GM23338 (cell line): Measurements from ENCODE around the gene HOXB4. TPM values are rescaled to one million over a fixed set of nuclear protein-coding genes. Genes with fewer than 3 reads are reported as not detected.

Experiments
- ATAC-seq: fragments of 200-7000 bp; cut with Tn5 transposase; 3 replicates; pipeline ENCODE4 v1.9.1; 2020
- DNase-seq: peaks from one replicate; pipeline ENCODE4 v3.0.0-alpha.2; 2015; ENCODE audit warnings: low spot score
- H2AFZ ChIP-seq: fragments of 200-600 bp; sonication (generic); 2 replicates; pipeline ENCODE4 v1.8.0; 2016; ENCODE audit warnings: antibody characterized with exemption, mild to moderate bottlenecking, moderate library complexity
- H3F3A ChIP-seq: fragments of 200-600 bp; sonication (generic); replicated peaks from 2 replicates; pipeline ENCODE4 v1.8.0; 2017; ENCODE audit warnings: antibody characterized with exemption, mixed run types, low read depth
- H3K27ac ChIP-seq: fragments of 200-600 bp; sonication (generic); 2 replicates; pipeline ENCODE4 v1.6.1; 2016; ENCODE audit warnings: low read depth
- H3K27me3 ChIP-seq: fragments of 200-600 bp; sonication (generic); 2 replicates; pipeline ENCODE4 v1.8.0; 2016; ENCODE audit warnings: mild to moderate bottlenecking, mixed run types, moderate library complexity; ENCODE audit not compliant: insufficient read depth
- H3K36me3 ChIP-seq: fragments of 200-600 bp; sonication (generic); 2 replicates; pipeline ENCODE4 v1.8.0; 2016; ENCODE audit warnings: mild to moderate bottlenecking; ENCODE audit not compliant: insufficient read depth
- H3K4me1 ChIP-seq: fragments of 200-600 bp; sonication (generic); 2 replicates; pipeline ENCODE4 v1.8.0; 2016; ENCODE audit warnings: mild to moderate bottlenecking, moderate library complexity; ENCODE audit not compliant: insufficient read depth
- H3K4me2 ChIP-seq: fragments of 200-600 bp; sonication (generic); 2 replicates; pipeline ENCODE4 v1.7.1; 2017; ENCODE audit warnings: mixed run types
- H3K4me3 ChIP-seq: fragments of 200-600 bp; sonication (generic); 2 replicates; pipeline ENCODE4 v1.6.1; 2016; ENCODE audit warnings: mixed run types
- H3K79me2 ChIP-seq: fragments of 200-600 bp; sonication (generic); replicated peaks from 2 replicates; pipeline ENCODE4 v1.8.0; 2017; ENCODE audit warnings: mild to moderate bottlenecking; ENCODE audit not compliant: insufficient read depth
- H3K9me2 ChIP-seq: fragments of 200-600 bp; sonication (generic); 2 replicates; pipeline ENCODE4 v1.8.0; 2017; ENCODE audit not compliant: insufficient read depth
- H4K20me1 ChIP-seq: fragments of 200-600 bp; sonication (generic); replicated peaks from 2 replicates; pipeline ENCODE4 v1.8.0; 2017; ENCODE audit warnings: mild to moderate bottlenecking; ENCODE audit not compliant: insufficient read depth
- H3K27ac Mint-ChIP-seq: 2 replicates; pipeline ENCODE4 v1.8.0; 2020; ENCODE audit warnings: inconsistent platforms, mild to moderate bottlenecking, moderate library complexity, mixed read lengths
- H3K27me3 Mint-ChIP-seq: 3 replicates; pipeline ENCODE4 v1.8.0; 2022; ENCODE audit warnings: low read depth, mild to moderate bottlenecking, moderate library complexity, mixed read lengths, inconsistent platforms; ENCODE audit not compliant: insufficient read depth, poor library complexity
- H3K36me3 Mint-ChIP-seq: 3 replicates; pipeline ENCODE4 v1.8.0; 2021; ENCODE audit warnings: low read depth, mild to moderate bottlenecking, inconsistent platforms, moderate library complexity, mixed read lengths
- H3K4me1 Mint-ChIP-seq: 3 replicates; pipeline ENCODE4 v1.8.0; 2020; ENCODE audit warnings: mild to moderate bottlenecking, inconsistent platforms, mixed read lengths
- H3K4me3 Mint-ChIP-seq: 3 replicates; pipeline ENCODE4 v1.8.0; 2021; ENCODE audit warnings: moderate library complexity, mild to moderate bottlenecking, inconsistent platforms, mixed read lengths
- H3K9me3 Mint-ChIP-seq: 3 replicates; pipeline ENCODE4 v1.8.0; 2020; ENCODE audit warnings: moderate library complexity, mild to moderate bottlenecking, inconsistent platforms, mixed read lengths
- EZH2 ChIP-seq: fragments of 200-600 bp; sonication (generic); IDR thresholded peaks from one replicate; pipeline ENCODE4 v1.8.0; 2017; ENCODE audit warnings: antibody characterized with exemption, mild to moderate bottlenecking, low read depth; ENCODE audit not compliant: unreplicated experiment
- STAT1 ChIP-seq: IDR thresholded peaks from one replicate; pipeline ENCODE4 v1.6.1; 2016; ENCODE audit warnings: antibody characterized with exemption; ENCODE audit not compliant: unreplicated experiment
- ZNF331 ChIP-seq: fragments of 250-450 bp; sonication (Bioruptor Pico); IDR thresholded peaks from 2 replicates; pipeline ENCODE4 v1.5.0; 2020; ENCODE audit warnings: low read depth, mild to moderate bottlenecking, moderate library complexity
- polyA plus RNA-seq: library from polyadenylated mRNA; unstranded; fragments of >200 nt; fragmentation: Nextera tagmentation; extraction: Ambion mirVana; gene quantifications from 2 replicates; pipeline ENCODE4 v1.2.1, GENCODE V29; 2016
- total RNA-seq: library from RNA; depleted of rRNA; stranded (reverse); fragments of >200 nt; shearing (Covaris generic); gene quantifications from 2 replicates; pipeline ENCODE4 v1.2.3, GENCODE V29; 2014
- TF ChIP-seq, protein P1 (sequence below): fragments of 250-450 bp; sonication (Bioruptor Pico); IDR thresholded peaks from 2 replicates; pipeline ENCODE4 v1.5.0; 2020; ENCODE audit warnings: mild to moderate bottlenecking, moderate library complexity

Gene HOXB4
- total and polyA plus RNA-seq, 2 experiments from 2014 or later, result not detected

DNA sequence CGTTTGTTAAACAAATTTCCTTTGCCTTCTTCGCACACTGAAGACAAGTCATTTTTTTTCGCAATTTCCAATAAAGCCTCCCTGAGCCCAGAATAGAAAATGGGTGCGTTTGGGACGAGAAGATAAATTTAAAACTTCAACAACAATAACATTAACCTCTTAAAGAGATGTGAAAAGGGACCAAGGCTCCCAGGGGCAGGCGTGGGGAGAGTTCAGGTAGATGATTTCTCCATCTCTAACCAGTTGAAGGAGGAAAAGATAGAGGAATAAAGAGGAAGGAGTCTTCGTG, 1.3 kb upstream of the HOXB4 start (continued):
- TF ChIP-seq, protein P1, sequence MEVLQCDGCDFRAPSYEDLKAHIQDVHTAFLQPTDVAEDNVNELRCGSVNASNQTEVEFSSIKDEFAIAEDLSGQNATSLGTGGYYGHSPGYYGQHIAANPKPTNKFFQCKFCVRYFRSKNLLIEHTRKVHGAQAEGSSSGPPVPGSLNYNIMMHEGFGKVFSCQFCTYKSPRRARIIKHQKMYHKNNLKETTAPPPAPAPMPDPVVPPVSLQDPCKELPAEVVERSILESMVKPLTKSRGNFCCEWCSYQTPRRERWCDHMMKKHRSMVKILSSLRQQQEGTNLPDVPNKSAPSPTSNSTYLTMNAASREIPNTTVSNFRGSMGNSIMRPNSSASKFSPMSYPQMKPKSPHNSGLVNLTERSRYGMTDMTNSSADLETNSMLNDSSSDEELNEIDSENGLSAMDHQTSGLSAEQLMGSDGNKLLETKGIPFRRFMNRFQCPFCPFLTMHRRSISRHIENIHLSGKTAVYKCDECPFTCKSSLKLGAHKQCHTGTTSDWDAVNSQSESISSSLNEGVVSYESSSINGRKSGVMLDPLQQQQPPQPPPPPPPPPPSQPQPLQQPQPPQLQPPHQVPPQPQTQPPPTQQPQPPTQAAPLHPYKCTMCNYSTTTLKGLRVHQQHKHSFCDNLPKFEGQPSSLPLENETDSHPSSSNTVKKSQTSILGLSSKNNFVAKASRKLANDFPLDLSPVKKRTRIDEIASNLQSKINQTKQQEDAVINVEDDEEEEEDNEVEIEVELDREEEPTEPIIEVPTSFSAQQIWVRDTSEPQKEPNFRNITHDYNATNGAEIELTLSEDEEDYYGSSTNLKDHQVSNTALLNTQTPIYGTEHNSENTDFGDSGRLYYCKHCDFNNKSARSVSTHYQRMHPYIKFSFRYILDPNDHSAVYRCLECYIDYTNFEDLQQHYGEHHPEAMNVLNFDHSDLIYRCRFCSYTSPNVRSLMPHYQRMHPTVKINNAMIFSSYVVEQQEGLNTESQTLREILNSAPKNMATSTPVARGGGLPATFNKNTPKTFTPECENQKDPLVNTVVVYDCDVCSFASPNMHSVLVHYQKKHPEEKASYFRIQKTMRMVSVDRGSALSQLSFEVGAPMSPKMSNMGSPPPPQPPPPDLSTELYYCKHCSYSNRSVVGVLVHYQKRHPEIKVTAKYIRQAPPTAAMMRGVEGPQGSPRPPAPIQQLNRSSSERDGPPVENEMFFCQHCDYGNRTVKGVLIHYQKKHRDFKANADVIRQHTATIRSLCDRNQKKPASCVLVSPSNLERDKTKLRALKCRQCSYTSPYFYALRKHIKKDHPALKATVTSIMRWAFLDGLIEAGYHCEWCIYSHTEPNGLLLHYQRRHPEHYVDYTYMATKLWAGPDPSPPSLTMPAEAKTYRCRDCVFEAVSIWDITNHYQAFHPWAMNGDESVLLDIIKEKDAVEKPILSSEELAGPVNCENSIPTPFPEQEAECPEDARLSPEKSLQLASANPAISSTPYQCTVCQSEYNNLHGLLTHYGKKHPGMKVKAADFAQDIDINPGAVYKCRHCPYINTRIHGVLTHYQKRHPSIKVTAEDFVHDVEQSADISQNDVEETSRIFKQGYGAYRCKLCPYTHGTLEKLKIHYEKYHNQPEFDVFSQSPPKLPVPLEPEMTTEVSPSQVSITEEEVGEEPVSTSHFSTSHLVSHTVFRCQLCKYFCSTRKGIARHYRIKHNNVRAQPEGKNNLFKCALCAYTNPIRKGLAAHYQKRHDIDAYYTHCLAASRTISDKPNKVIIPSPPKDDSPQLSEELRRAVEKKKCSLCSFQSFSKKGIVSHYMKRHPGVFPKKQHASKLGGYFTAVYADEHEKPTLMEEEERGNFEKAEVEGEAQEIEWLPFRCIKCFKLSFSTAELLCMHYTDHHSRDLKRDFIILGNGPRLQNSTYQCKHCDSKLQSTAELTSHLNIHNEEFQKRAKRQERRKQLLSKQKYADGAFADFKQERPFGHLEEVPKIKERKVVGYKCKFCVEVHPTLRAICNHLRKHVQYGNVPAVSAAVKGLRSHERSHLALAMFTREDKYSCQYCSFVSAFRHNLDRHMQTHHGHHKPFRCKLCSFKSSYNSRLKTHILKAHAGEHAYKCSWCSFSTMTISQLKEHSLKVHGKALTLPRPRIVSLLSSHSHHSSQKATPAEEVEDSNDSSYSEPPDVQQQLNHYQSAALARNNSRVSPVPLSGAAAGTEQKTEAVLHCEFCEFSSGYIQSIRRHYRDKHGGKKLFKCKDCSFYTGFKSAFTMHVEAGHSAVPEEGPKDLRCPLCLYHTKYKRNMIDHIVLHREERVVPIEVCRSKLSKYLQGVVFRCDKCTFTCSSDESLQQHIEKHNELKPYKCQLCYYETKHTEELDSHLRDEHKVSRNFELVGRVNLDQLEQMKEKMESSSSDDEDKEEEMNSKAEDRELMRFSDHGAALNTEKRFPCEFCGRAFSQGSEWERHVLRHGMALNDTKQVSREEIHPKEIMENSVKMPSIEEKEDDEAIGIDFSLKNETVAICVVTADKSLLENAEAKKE, result no peak
- no peak for TF ChIP-seq STAT1

DNA sequence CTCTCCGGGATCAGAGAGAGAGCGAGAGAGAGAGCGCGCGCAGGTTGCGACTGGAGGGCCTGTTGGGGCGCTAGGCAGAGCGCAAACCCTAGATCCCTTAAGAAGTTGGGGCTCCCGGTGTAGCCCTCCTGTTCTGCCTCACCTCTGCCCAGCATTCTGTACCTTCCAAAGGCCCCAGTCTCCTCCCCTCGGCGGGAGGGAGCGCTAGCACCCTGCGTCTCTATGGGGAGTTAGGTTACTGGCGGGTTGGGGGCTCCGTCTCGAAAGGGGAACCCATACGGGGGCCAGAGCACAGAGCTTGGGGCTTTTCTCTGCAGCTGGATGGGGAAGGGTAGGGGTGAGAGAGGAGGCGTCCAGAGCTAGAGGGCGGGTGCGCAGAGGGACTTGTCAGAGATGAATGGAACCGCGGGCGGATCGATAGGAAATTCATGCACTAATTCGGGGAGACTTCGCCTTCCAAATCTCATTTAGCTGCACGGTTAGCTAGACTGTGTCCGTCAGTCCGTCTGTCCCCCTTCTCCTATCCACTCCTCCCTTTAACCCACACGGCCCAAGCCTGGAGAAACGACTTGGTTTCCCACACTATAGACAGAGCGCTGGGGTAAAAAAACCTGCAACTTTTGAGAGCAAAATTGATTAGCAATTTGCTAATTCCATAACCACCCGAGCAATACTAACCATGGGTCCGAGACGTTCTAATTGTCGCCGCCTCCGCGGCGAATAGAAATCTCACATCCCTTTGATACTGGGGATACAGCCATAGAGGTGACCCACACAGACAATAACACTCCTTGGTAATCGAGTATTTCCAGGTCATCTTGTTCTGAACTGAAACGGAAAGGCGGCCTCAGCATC, 693 bp upstream of the HOXB4 start:
- H3K36me3 ChIP-seq, result no peaks in the 10 kb centered on the region
- H3K27me3 Mint-ChIP-seq, result peaks cover 59% of the 10 kb centered on the region
- no peaks in the 10 kb centered on the region for H3K9me2 ChIP-seq
- no peaks in the 10 kb centered on the region for H3K79me2 ChIP-seq
- TF ChIP-seq EZH2 (peak; percentile 92), ZNF331 (CRISPR knock-in tag) (no peak)
- no peak overlapping the region for H2AFZ ChIP-seq
- no peak for DNase-seq
- H3K36me3 Mint-ChIP-seq, result no peaks in the 10 kb centered on the region
- peak; percentile 19 for ATAC-seq
- peak overlapping the region; percentile 66 for H3K4me2 ChIP-seq
- peaks cover 100% of the 10 kb centered on the region for H3K27me3 ChIP-seq
- peaks cover 10% of the 10 kb centered on the region for H3K9me3 Mint-ChIP-seq
- H3K4me1 Mint-ChIP-seq, result peaks cover 31% of the 10 kb centered on the region
- peaks cover 59% of the 10 kb centered on the region for H3K4me1 ChIP-seq
- peaks cover 62% of the 10 kb centered on the region for H4K20me1 ChIP-seq
- H3K27ac Mint-ChIP-seq, result no peak overlapping the region
- peak overlapping the region; percentile 42 for H3K4me3 ChIP-seq
- no peak overlapping the region for H3K27ac ChIP-seq
- peaks cover 57% of the 10 kb centered on the region for H3F3A ChIP-seq
- peak overlapping the region; percentile 21; the same call in 2 of the 3 replicates for H3K4me3 Mint-ChIP-seq
